CD14-positive monocyte (primary cell): ENCODE data around the gene KCNJ16. TPM values are rescaled to one million over a fixed set of nuclear protein-coding genes. Genes with fewer than 3 reads are reported as not detected.
A peak's percentile ranks its signal among the peaks of the same experiment; 100 is the strongest.

Experiments
- DNase-seq, 3 donors: peaks; one replicate each; pipeline ENCODE4 v3.0.0-alpha.2; 2011 to 2022
- H2AFZ ChIP-seq: 2 replicates; pipeline ENCODE4 v1.6.0; 2012; ENCODE audit warnings: mild to moderate bottlenecking, low read depth, low read length, inconsistent platforms; ENCODE audit not compliant: insufficient read depth, poor library complexity, severe bottlenecking
- H3K27ac ChIP-seq, 2 donors: 1 replicate in 1 of 2; 2 replicates in 1 of 2; pipeline ENCODE4 v1.5.1; 2012 to 2013; ENCODE audit warnings: low read length in 2 of 2, control low read depth in 1 of 2, inconsistent platforms in 1 of 2, low read depth in 1 of 2, mild to moderate bottlenecking in 1 of 2
- H3K27me3 ChIP-seq, 2 donors: one replicate each; pipeline versions ENCODE4 v1.6.0 to v1.6.1; 2011 to 2013; ENCODE audit warnings: low read length in 2 of 2; ENCODE audit not compliant: control insufficient read depth in 2 of 2, insufficient read depth in 2 of 2
- H3K36me3 ChIP-seq, 2 donors: replicated peaks in 1 of 2; 1 replicate in 1 of 2; 2 replicates in 1 of 2; pipeline versions ENCODE4 v1.5.1 to v1.6.1; 2012 to 2013; ENCODE audit warnings: low read length in 2 of 2, control low read depth in 1 of 2, inconsistent platforms in 1 of 2, mild to moderate bottlenecking in 1 of 2; ENCODE audit not compliant: insufficient read depth in 2 of 2, control insufficient read depth in 1 of 2
- H3K4me1 ChIP-seq, 2 donors: 1 replicate in 1 of 2; 2 replicates in 1 of 2; pipeline versions ENCODE4 v1.5.1 to v1.6.1; 2012 to 2013; ENCODE audit warnings: low read length in 2 of 2, control low read depth in 1 of 2, inconsistent platforms in 1 of 2, mild to moderate bottlenecking in 1 of 2, moderate library complexity in 1 of 2; ENCODE audit not compliant: insufficient read depth in 2 of 2, control insufficient read depth in 1 of 2
- H3K4me2 ChIP-seq: replicated peaks from 2 replicates; pipeline ENCODE3; 2012; ENCODE audit warnings: low read length, moderate library complexity, mild to moderate bottlenecking; ENCODE audit not compliant: poor library complexity, severe bottlenecking; ENCODE audit errors: extremely low read depth
- H3K4me3 ChIP-seq, 3 experiments: fragments of 200-600 bp in 1 of 3; sonication (generic) in 1 of 3; replicated peaks in 1 of 3; 1 replicate in 2 of 3; 2 replicates in 1 of 3; pipeline ENCODE4 v1.5.1; 2011 to 2013; ENCODE audit warnings: low read length in 3 of 3, mild to moderate bottlenecking in 3 of 3, control low read depth in 2 of 3, low read depth in 2 of 3, inconsistent platforms in 1 of 3, moderate library complexity in 1 of 3
- H3K79me2 ChIP-seq: 2 replicates; pipeline ENCODE4 v1.6.0; 2012; ENCODE audit warnings: mild to moderate bottlenecking, control low read depth, inconsistent platforms, low read length, moderate library complexity; ENCODE audit not compliant: insufficient read depth
- H3K9ac ChIP-seq: 2 replicates; pipeline ENCODE4 v1.6.0; 2017; ENCODE audit warnings: low read length, mild to moderate bottlenecking; ENCODE audit not compliant: insufficient read depth, poor library complexity, severe bottlenecking
- H3K9me3 ChIP-seq, 2 donors: replicated peaks in 1 of 2; 1 replicate in 1 of 2; 2 replicates in 1 of 2; pipeline versions ENCODE4 v1.5.1 to v1.6.1; 2012 to 2013; ENCODE audit warnings: low read length in 2 of 2, control low read depth in 1 of 2; ENCODE audit not compliant: control insufficient read depth in 1 of 2, insufficient read depth in 1 of 2
- H4K20me1 ChIP-seq: 2 replicates; pipeline ENCODE4 v1.6.0; 2012; ENCODE audit warnings: mild to moderate bottlenecking, low read length, control low read depth, moderate library complexity; ENCODE audit not compliant: insufficient read depth
- H3K27ac Mint-ChIP-seq, 7 donors: one replicate each; pipeline ENCODE4 v1.8.0; 2020; ENCODE audit warnings: mild to moderate bottlenecking in 7 of 7, mixed read lengths in 7 of 7, moderate library complexity in 6 of 7, inconsistent platforms in 2 of 7
- H3K27me3 Mint-ChIP-seq, 3 donors: one replicate each; pipeline ENCODE4 v1.8.0; 2021 to 2022; ENCODE audit warnings: low read depth in 3 of 3, mild to moderate bottlenecking in 3 of 3, mixed read lengths in 3 of 3, moderate library complexity in 3 of 3, inconsistent platforms in 1 of 3
- H3K36me3 Mint-ChIP-seq, 2 donors: one replicate each; pipeline ENCODE4 v1.8.0; 2020; ENCODE audit warnings: mixed read lengths in 2 of 2, inconsistent platforms in 1 of 2, mild to moderate bottlenecking in 1 of 2
- H3K4me1 Mint-ChIP-seq: one replicate; pipeline ENCODE4 v1.8.0; 2020; ENCODE audit warnings: mild to moderate bottlenecking, mixed read lengths
- H3K4me3 Mint-ChIP-seq, 2 donors: one replicate each; pipeline ENCODE4 v1.8.0; 2020; ENCODE audit warnings: mild to moderate bottlenecking in 2 of 2, mixed read lengths in 2 of 2, moderate library complexity in 1 of 2
- H3K9me3 Mint-ChIP-seq, 7 donors: one replicate each; pipeline ENCODE4 v1.8.0; 2020 to 2022; ENCODE audit warnings: mixed read lengths in 7 of 7, mild to moderate bottlenecking in 6 of 7, moderate library complexity in 6 of 7, inconsistent platforms in 2 of 7
- WGBS: methylation state at CpG from one replicate; pipeline ENCODE4 v1.1.5; 2013; ENCODE audit warnings: missing lambda C conversion rate; ENCODE audit not compliant: insufficient coverage; 5-methylcytosine and 5-hydroxymethylcytosine counted together
- intact Hi-C, 2 donors: fragments of 100-400 bp; cut with micrococcal nuclease; formaldehyde crosslinking; loops; one replicate each; pipeline versions ENCODE4 v1.15.0 to v1.15.1; 2023
- polyA plus RNA-seq, 3 donors: library from polyadenylated mRNA; depleted of rRNA in 1 of 3; unstranded in 2 of 3; stranded (reverse) in 1 of 3; fragments of 300-500 nt in 2 of 3; fragments of >200 nt in 1 of 3; fragmentation: Illumina TruSeq in 2 of 3; gene quantifications; 1 replicate in 2 of 3; 2 replicates in 1 of 3; pipeline ENCODE4 v1.2.3, GENCODE V29; 2012 to 2021
- TF ChIP-seq, protein P1 (sequence below): fragments of 200-600 bp; IDR thresholded peaks from one replicate; pipeline ENCODE4 v1.8.0; 2022; ENCODE audit warnings: antibody characterized with exemption, mild to moderate bottlenecking

Gene KCNJ16
- polyA plus RNA-seq, 3 donors, result not detected

GRCh38 chr17:70040336-70040735 lies 34.7 kb upstream of the KCNJ16 start:
- H3K4me3 ChIP-seq, result no peak overlapping the region
- no peaks in the 10 kb centered on the region for H3K9me3 ChIP-seq
- H4K20me1 ChIP-seq, result no peaks in the 10 kb centered on the region
- H3K79me2 ChIP-seq, result no peaks in the 10 kb centered on the region
- peaks cover 0 to 9% (median 4%) of the 10 kb centered on the region in 7 donors for H3K9me3 Mint-ChIP-seq
- no peaks in the 10 kb centered on the region for H3K36me3 Mint-ChIP-seq
- H3K4me2 ChIP-seq, result no peak overlapping the region
- H3K27me3 ChIP-seq, result no peaks in the 10 kb centered on the region
- H2AFZ ChIP-seq, result no peak overlapping the region
- TF ChIP-seq, protein P1, sequence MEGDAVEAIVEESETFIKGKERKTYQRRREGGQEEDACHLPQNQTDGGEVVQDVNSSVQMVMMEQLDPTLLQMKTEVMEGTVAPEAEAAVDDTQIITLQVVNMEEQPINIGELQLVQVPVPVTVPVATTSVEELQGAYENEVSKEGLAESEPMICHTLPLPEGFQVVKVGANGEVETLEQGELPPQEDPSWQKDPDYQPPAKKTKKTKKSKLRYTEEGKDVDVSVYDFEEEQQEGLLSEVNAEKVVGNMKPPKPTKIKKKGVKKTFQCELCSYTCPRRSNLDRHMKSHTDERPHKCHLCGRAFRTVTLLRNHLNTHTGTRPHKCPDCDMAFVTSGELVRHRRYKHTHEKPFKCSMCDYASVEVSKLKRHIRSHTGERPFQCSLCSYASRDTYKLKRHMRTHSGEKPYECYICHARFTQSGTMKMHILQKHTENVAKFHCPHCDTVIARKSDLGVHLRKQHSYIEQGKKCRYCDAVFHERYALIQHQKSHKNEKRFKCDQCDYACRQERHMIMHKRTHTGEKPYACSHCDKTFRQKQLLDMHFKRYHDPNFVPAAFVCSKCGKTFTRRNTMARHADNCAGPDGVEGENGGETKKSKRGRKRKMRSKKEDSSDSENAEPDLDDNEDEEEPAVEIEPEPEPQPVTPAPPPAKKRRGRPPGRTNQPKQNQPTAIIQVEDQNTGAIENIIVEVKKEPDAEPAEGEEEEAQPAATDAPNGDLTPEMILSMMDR, result no peak
- no peak overlapping the region for H3K27ac Mint-ChIP-seq
- no peak overlapping the region for H3K9ac ChIP-seq
- WGBS, result no CpG with 5 or more reads among the region's 2 CpGs
- peak in 2 of 3 donors; percentile 19 to 67 for DNase-seq
- no peaks in the 10 kb centered on the region for H3K4me1 ChIP-seq
- H3K4me1 Mint-ChIP-seq, result no peaks in the 10 kb centered on the region
- intact Hi-C loops, result no loop called here
- H3K27ac ChIP-seq, result no peak overlapping the region
- no peaks in the 10 kb centered on the region for H3K36me3 ChIP-seq
- H3K27me3 Mint-ChIP-seq, result peaks cover 0 to 2% (median 2%) of the 10 kb centered on the region in 3 donors
- no peak overlapping the region for H3K4me3 Mint-ChIP-seq

GRCh38 chr17:70041061-70041460 lies 34.0 kb upstream of the KCNJ16 start:
- Histone ChIP-seq H3K9me3 (no peaks in the 10 kb centered on the region), H3K79me2 (no peaks in the 10 kb centered on the region), H3K36me3 (no peaks in the 10 kb centered on the region), H3K27me3 (no peaks in the 10 kb centered on the region), H4K20me1 (no peaks in the 10 kb centered on the region), H3K4me1 (no peaks in the 10 kb centered on the region), H3K9ac (no peak overlapping the region), H3K27ac (no peak overlapping the region), H2AFZ (no peak overlapping the region), H3K4me2 (no peak overlapping the region), H3K4me3 (no peak overlapping the region)
- Mint-ChIP-seq H3K9me3 (peaks cover 0 to 9% (median 3%) of the 10 kb centered on the region in 7 donors), H3K36me3 (no peaks in the 10 kb centered on the region), H3K27ac (no peak overlapping the region), H3K4me3 (no peak overlapping the region), H3K27me3 (peaks cover 0 to 2% (median 2%) of the 10 kb centered on the region in 3 donors), H3K4me1 (no peaks in the 10 kb centered on the region)
- intact Hi-C loops, result no loop called here
- no peak for DNase-seq
- TF ChIP-seq, protein P1, result no peak
- WGBS, result 89% methylated on average over 1 of the region's 1 CpG
